ENCODE results near the gene TK1. TPM values are rescaled to one million over a fixed set of nuclear protein-coding genes. Genes with fewer than 3 reads are reported as not detected.

Gene TK1
- polyA plus RNA-seq, 1 of the 3 experiments (the other 2 are of a cell fraction), result 112 TPM

DNA sequence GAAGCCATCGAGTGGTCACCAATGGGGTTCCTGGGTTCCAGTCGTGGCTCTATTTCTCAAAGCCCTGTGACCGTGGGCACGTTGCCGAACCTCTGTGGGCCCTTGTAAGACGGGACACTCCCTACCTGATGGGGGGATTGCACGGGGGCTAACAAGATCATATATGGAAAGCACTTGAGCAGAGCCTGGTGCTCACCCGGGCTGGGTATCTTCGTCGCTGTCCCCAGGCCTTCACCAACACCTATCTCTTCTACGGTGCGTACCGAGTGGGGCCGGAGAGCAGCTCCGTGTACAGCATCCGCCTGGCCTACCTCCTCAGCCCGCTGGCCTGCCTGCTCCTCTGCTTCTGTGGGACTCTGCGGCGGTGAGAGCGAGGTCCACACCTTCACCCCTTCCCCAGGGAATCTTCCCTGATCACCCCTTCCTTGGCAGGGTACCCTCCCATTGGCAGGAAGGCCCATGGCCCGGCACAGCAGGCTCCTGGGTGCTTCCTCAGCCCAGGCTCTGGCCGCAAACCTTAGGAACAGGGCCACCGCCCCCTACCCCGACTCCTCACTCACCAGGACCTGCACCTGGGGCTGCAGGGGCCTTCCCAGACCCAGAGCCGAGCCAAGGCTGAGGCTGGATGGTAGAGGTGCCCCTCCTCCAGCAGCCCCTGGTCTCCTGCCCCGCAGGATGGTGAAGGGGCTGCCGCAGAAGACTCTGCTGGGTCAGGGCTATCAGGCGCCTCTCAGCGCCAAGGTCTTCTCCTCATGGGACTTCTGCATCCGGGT lies 53.5 kb downstream of the TK1 start:
- Histone ChIP-seq H3K79me2 (ENCODE audit: insufficient read depth) (no peaks in the 10 kb centered on the region), H3K4me3 (ENCODE audit: low read depth in 2 of 2, low read length in 1 of 2) (no peak overlapping the region), H3K9me2 (no peaks in the 10 kb centered on the region), H3K9ac (no peak overlapping the region), H3K4me2 (no peak overlapping the region), H3F3A (replicated peaks; ENCODE audit: insufficient read depth) (no peaks in the 10 kb centered on the region), H2AFZ (ENCODE audit: low read depth) (no peak overlapping the region), H3K36me3 (replicated peaks in 1 of 2; ENCODE audit: control insufficient read depth in 1 of 2, insufficient read depth in 2 of 2, low read length in 1 of 2) (no peaks in the 10 kb centered on the region), H3K4me1 (ENCODE audit: control insufficient read depth in 1 of 2, insufficient read depth in 2 of 2, low read depth in 1 of 2, low read length in 1 of 2) (peaks cover 4 to 6% of the 10 kb centered on the region in 2 experiments; a peak in 1 of 4 replicates), H4K20me1 (ENCODE audit: insufficient read depth) (no peaks in the 10 kb centered on the region), H3K9me3 (no peaks in the 10 kb centered on the region), H3K27me3 (ENCODE audit: insufficient read depth) (peaks cover 3% of the 10 kb centered on the region), H3K27ac (ENCODE audit: low read depth in 2 of 2, low read length in 1 of 2) (no peak overlapping the region)
- CTCF ChIA-PET, result interaction anchor here (0.6 to 6.3 kb wide), 10 partner anchors 9 to 332 kb away, joined by 3 to 73 read pairs (median 13); no protein-coding TSS in a partner anchor
- TF ChIP-seq NRF1 (IDR thresholded peaks at IDR 0.05; ENCODE audit: low read depth, low read length) (no peak), MEF2A (IDR thresholded peaks at IDR 0.05; ENCODE audit: borderline replicate concordance, low read depth) (no peak), RXRA (IDR thresholded peaks at IDR 0.05; ENCODE audit: borderline replicate concordance, low read depth) (no peak)
- no peak for DNase-seq
- POLR2A ChIA-PET, result no interaction called here
- WGBS (ENCODE audit: low lambda C conversion rate), result 96% methylated on average over 25 of the region's 30 CpGs

GRCh38 chr17:78132767-78133178 lies 54.1 kb downstream of the TK1 start:
- no peaks in the 10 kb centered on the region for H3F3A ChIP-seq (replicated peaks; ENCODE audit: insufficient read depth)
- no peak overlapping the region for H3K4me2 ChIP-seq
- H4K20me1 ChIP-seq (ENCODE audit: insufficient read depth), result no peaks in the 10 kb centered on the region
- peaks cover 3% of the 10 kb centered on the region for H3K27me3 ChIP-seq (ENCODE audit: insufficient read depth)
- no peaks in the 10 kb centered on the region for H3K9me3 ChIP-seq
- H3K79me2 ChIP-seq (ENCODE audit: insufficient read depth), result no peaks in the 10 kb centered on the region
- 96% methylated on average over 9 of the region's 9 CpGs for WGBS (ENCODE audit: low lambda C conversion rate)
- no peak overlapping the region for H3K9ac ChIP-seq
- H3K27ac ChIP-seq (ENCODE audit: low read depth in 2 of 2, low read length in 1 of 2), result no peak overlapping the region
- POLR2A ChIA-PET, result no interaction called here
- DNase-seq, result no peak
- CTCF ChIA-PET, result interaction anchor here (1.0 to 6.3 kb wide), 3 partner anchors 20 to 118 kb away, joined by 3 to 73 read pairs (median 15); no protein-coding TSS in a partner anchor
- no peaks in the 10 kb centered on the region for H3K36me3 ChIP-seq (replicated peaks in 1 of 2; ENCODE audit: control insufficient read depth in 1 of 2, insufficient read depth in 2 of 2, low read length in 1 of 2)
- H3K4me3 ChIP-seq (ENCODE audit: low read depth in 2 of 2, low read length in 1 of 2), result no peak overlapping the region
- H2AFZ ChIP-seq (ENCODE audit: low read depth), result no peak overlapping the region
- peaks cover 4 to 12% of the 10 kb centered on the region in 2 experiments; a peak in 1 of 4 replicates for H3K4me1 ChIP-seq (ENCODE audit: control insufficient read depth in 1 of 2, insufficient read depth in 2 of 2, low read depth in 1 of 2, low read length in 1 of 2)
- no peaks in the 10 kb centered on the region for H3K9me2 ChIP-seq
- TF ChIP-seq POLR2AphosphoS5 (IDR thresholded peaks at IDR 0.05; ENCODE audit: low read depth, low read length), result no peak
- TF ChIP-seq CHD2 (IDR thresholded peaks at IDR 0.05; ENCODE audit: low read length, partially characterized antibody), result no peak
- TF ChIP-seq NFIC (IDR thresholded peaks at IDR 0.05; ENCODE audit: borderline replicate concordance), result no peak
- TF ChIP-seq MXI1 (IDR thresholded peaks at IDR 0.05; ENCODE audit: low read depth, low read length), result no peak
- no peak for TF ChIP-seq TCF12 (IDR thresholded peaks at IDR 0.05)
- no peak for TF ChIP-seq GABPA (IDR thresholded peaks at IDR 0.05; ENCODE audit: low read depth)
- no peak for TF ChIP-seq FOXM1 (IDR thresholded peaks at IDR 0.05; ENCODE audit: low read depth)
- TF ChIP-seq REST (IDR thresholded peaks at IDR 0.05; ENCODE audit: low read depth, low read length), result no peak
- TF ChIP-seq, protein P1, sequence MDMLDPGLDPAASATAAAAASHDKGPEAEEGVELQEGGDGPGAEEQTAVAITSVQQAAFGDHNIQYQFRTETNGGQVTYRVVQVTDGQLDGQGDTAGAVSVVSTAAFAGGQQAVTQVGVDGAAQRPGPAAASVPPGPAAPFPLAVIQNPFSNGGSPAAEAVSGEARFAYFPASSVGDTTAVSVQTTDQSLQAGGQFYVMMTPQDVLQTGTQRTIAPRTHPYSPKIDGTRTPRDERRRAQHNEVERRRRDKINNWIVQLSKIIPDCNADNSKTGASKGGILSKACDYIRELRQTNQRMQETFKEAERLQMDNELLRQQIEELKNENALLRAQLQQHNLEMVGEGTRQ (IDR thresholded peaks at IDR 0.05; ENCODE audit: borderline replicate concordance, low read depth, low read length), result no peak
- no peak for TF ChIP-seq SMC3 (IDR thresholded peaks at IDR 0.05; ENCODE audit: low read depth, low read length)
- TF ChIP-seq, protein P2, sequence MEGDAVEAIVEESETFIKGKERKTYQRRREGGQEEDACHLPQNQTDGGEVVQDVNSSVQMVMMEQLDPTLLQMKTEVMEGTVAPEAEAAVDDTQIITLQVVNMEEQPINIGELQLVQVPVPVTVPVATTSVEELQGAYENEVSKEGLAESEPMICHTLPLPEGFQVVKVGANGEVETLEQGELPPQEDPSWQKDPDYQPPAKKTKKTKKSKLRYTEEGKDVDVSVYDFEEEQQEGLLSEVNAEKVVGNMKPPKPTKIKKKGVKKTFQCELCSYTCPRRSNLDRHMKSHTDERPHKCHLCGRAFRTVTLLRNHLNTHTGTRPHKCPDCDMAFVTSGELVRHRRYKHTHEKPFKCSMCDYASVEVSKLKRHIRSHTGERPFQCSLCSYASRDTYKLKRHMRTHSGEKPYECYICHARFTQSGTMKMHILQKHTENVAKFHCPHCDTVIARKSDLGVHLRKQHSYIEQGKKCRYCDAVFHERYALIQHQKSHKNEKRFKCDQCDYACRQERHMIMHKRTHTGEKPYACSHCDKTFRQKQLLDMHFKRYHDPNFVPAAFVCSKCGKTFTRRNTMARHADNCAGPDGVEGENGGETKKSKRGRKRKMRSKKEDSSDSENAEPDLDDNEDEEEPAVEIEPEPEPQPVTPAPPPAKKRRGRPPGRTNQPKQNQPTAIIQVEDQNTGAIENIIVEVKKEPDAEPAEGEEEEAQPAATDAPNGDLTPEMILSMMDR (IDR thresholded peaks at IDR 0.05), result no peak
- no peak for TF ChIP-seq EZH2phosphoT487 (IDR thresholded peaks at IDR 0.05; ENCODE audit: borderline replicate concordance, low read depth)
- no peak for TF ChIP-seq YY1 (IDR thresholded peaks at IDR 0.05; ENCODE audit: low read depth)
- TF ChIP-seq, protein P3, sequence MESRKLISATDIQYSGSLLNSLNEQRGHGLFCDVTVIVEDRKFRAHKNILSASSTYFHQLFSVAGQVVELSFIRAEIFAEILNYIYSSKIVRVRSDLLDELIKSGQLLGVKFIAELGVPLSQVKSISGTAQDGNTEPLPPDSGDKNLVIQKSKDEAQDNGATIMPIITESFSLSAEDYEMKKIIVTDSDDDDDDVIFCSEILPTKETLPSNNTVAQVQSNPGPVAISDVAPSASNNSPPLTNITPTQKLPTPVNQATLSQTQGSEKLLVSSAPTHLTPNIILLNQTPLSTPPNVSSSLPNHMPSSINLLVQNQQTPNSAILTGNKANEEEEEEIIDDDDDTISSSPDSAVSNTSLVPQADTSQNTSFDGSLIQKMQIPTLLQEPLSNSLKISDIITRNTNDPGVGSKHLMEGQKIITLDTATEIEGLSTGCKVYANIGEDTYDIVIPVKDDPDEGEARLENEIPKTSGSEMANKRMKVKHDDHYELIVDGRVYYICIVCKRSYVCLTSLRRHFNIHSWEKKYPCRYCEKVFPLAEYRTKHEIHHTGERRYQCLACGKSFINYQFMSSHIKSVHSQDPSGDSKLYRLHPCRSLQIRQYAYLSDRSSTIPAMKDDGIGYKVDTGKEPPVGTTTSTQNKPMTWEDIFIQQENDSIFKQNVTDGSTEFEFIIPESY (IDR thresholded peaks at IDR 0.05; ENCODE audit: borderline replicate concordance, low read depth), result no peak

Measured in SK-N-SH (cell line).